MCF 10A (cell line): Measurements from ENCODE around the gene RABL6. TPM values are rescaled to one million over a fixed set of nuclear protein-coding genes. Genes with fewer than 3 reads are reported as not detected.
"Not testable (repeated sequence)": the region's sequence is repeated elsewhere in the genome, so short reads cannot be mapped to it uniquely, and the experiment has no call there.

Experiments
- BruUV-seq: library from RNA; stranded (reverse); fragments of 400-500 nt; replicated peaks from 2 replicates; lab custom pipeline; 2021; lab: Mats Ljungman, UMichigan
- CTCF ChIA-PET: fragments of 300-600 bp; sonication (Branson Sonifier 250); formaldehyde crosslinking; extraction: SDS; loops from one replicate; lab custom pipeline; 2021; ENCODE audit warnings: antibody characterized with exemption, inconsistent platforms; lab: Yijun Ruan, JAX
- POLR2A ChIA-PET: fragments of 300-600, 350-650 bp; sonication (Branson Sonifier 250); formaldehyde crosslinking; extraction: SDS; loops from one replicate; lab custom pipeline; 2020; ENCODE audit warnings: antibody characterized with exemption, inconsistent platforms; lab: Yijun Ruan, JAX
- DNase-seq: peaks from one replicate; pipeline ENCODE4 v3.0.0-alpha.2; 2018; ENCODE audit not compliant: unreplicated experiment
- H3K27ac Mint-ChIP-seq: one replicate; pipeline ENCODE4 v1.8.0; 2022; ENCODE audit warnings: mild to moderate bottlenecking, low read depth, mixed read lengths; ENCODE audit not compliant: unreplicated experiment
- H3K27me3 Mint-ChIP-seq: one replicate; pipeline ENCODE4 v1.8.0; 2022; ENCODE audit warnings: mixed read lengths; ENCODE audit not compliant: insufficient read depth, unreplicated experiment
- H3K36me3 Mint-ChIP-seq: one replicate; pipeline ENCODE4 v1.8.0; 2022; ENCODE audit warnings: mild to moderate bottlenecking, moderate library complexity, mixed read lengths; ENCODE audit not compliant: insufficient read depth, unreplicated experiment
- H3K4me1 Mint-ChIP-seq: one replicate; pipeline ENCODE4 v1.8.0; 2022; ENCODE audit warnings: mixed read lengths; ENCODE audit not compliant: insufficient read depth, unreplicated experiment
- H3K4me3 Mint-ChIP-seq: one replicate; pipeline ENCODE4 v1.8.0; 2022; ENCODE audit warnings: mild to moderate bottlenecking, moderate library complexity, mixed read lengths; ENCODE audit not compliant: unreplicated experiment
- H3K9me3 Mint-ChIP-seq: one replicate; pipeline ENCODE4 v1.8.0; 2022; ENCODE audit warnings: mixed read lengths; ENCODE audit not compliant: unreplicated experiment
- intact Hi-C: fragments of 100-400 bp; cut with micrococcal nuclease; formaldehyde crosslinking; loops from 2 replicates; pipeline ENCODE4 v1.14.1; 2022
- total RNA-seq: library from RNA; stranded (reverse); gene quantifications from 2 replicates; pipeline ENCODE4 v1.2.3, GENCODE V29; 2022
- TF ChIP-seq, protein P1 (sequence below): fragments of 200-600 bp; IDR thresholded peaks from one replicate; pipeline ENCODE4 v1.8.0; 2022; ENCODE audit warnings: antibody characterized with exemption, mild to moderate bottlenecking; ENCODE audit not compliant: unreplicated experiment

RABL6 gene
- total RNA-seq, 1 experiment from 2014 or later = 77.8 TPM

DNA sequence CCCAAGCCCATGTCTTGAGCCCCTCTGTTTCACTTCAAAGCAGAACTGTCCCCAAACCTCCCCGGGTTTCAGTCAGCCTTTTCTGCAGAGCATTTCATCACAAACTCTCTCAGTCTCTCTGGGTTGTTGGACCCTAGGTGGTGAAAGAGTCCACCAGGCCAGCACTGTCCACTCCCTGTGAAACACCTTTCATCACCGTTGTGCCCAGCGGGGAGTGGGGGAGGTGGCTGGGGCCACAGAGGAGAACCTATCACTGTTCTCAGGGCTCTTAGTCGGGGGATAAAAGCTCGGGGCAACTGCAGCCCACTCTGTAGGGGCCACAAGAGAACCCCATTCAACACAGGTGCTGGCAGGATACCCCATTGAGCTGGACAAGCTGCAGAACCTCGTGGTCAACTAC is 5.4 kb upstream of the RABL6 start:
- DNase-seq = no peak
- Mint-ChIP-seq H3K4me1 (peaks cover 14% of the 10 kb centered on the region), H3K27me3 (no peaks in the 10 kb centered on the region), H3K27ac (no peak overlapping the region), H3K36me3 (peaks cover 7% of the 10 kb centered on the region), H3K9me3 (no peaks in the 10 kb centered on the region), H3K4me3 (no peak overlapping the region)
- intact Hi-C loops = no loop called here
- BruUV-seq = no TSS peak
- TF ChIP-seq, protein P1, sequence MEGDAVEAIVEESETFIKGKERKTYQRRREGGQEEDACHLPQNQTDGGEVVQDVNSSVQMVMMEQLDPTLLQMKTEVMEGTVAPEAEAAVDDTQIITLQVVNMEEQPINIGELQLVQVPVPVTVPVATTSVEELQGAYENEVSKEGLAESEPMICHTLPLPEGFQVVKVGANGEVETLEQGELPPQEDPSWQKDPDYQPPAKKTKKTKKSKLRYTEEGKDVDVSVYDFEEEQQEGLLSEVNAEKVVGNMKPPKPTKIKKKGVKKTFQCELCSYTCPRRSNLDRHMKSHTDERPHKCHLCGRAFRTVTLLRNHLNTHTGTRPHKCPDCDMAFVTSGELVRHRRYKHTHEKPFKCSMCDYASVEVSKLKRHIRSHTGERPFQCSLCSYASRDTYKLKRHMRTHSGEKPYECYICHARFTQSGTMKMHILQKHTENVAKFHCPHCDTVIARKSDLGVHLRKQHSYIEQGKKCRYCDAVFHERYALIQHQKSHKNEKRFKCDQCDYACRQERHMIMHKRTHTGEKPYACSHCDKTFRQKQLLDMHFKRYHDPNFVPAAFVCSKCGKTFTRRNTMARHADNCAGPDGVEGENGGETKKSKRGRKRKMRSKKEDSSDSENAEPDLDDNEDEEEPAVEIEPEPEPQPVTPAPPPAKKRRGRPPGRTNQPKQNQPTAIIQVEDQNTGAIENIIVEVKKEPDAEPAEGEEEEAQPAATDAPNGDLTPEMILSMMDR = no peak
- ChIA-PET CTCF (interaction anchor here (0.8 to 3.1 kb wide), 2 partner anchors 10 to 40 kb away, joined by 5 to 12 read pairs; partner anchors contain the start of gene AJM1), POLR2A (interaction anchor here (0.7 to 2.1 kb wide), 4 partner anchors 8 to 36 kb away, joined by 3 to 12 read pairs (median 4); partner anchors contain the start of gene TMEM141)

DNA sequence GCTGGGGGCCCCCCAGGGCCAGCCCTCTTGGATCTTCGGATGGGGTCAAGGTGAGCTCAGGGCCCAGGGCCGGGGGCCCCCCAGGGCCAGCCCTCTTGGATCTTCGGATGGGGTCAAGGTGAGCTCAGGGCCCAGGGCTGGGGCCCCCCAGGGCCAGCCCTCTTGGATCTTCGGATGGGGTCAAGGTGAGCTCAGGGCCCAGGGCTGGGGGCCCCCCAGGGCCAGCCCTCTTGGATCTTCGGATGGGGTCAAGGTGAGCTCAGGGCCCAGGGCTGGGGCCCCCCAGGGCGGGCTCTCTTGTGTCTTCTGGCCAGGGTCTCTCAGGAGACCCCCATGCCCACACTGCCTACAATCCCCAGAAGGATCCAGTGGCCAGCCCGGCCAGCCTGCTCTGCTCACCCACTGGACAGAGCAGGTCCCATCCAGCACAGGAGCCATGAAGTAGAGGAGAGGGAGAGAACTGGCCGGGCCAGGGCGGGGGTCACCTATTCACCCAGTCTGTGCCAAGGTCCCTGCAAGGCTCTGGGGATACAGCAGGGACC is 4.7 kb upstream of the RABL6 start:
- peaks cover 14% of the 10 kb centered on the region for H3K4me1 Mint-ChIP-seq
- H3K27ac Mint-ChIP-seq, H3K27me3 Mint-ChIP-seq, H3K4me3 Mint-ChIP-seq, H3K36me3 Mint-ChIP-seq, BruUV-seq, H3K9me3 Mint-ChIP-seq, intact Hi-C loops, DNase-seq: not testable (repeated sequence)
- CTCF ChIA-PET = interaction anchor here (0.6 to 3.1 kb wide), 2 partner anchors 11 to 317 kb away, joined by 3 to 12 read pairs; no protein-coding TSS in a partner anchor
- POLR2A ChIA-PET = interaction anchor here (0.8 to 2.1 kb wide), 2 partner anchors 9 to 11 kb away, joined by 3 to 12 read pairs; partner anchors contain the start of gene TMEM141

DNA sequence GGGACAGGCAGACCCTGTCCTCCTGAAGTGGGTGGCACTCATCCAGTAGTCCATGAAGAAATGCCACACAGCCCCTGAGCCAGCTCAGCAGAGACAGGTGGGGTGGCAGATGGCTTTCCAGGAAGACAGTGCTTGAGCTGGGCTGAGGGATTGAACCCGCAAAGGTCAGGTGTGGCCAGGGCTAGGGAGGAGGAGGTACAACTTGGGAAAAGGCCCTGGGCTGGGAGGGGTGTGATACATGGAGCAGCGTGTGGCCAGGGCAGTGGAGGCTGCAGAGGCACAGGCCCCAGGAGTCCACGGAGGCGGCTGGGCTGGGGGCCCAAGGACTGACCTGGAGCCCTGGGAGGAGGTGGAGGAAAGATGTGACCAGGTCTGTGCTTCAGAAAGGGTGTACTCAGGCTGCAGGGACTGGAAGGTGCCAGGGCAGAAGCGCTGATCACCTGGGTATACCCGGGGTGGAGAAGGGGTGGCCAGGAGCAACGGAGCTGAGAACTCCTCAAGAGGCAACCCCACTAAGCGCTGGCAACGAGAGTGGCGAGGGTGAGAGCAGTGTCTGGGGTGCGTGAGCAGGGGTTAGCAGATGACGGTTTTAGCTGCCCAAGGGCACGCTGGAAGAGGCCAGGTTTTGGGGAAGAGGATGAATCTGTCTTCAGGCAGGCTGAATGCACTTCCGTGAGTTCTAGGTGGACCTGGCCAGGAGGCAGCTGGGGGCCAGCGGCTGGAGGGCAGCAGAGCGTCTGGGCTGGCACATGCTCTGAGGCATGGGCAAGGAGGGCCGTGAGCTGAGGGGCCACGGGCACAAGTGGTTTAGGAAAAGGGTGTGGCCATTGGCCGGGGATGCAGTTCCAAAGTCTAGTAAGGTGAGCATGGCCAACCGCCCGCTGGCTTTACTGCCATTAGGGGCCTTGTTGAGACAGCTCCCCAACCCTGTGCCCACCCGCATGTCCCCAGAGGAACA is 3.9 kb upstream of the RABL6 start:
- TF ChIP-seq, protein P1 = no peak
- CTCF ChIA-PET = interaction anchor here (0.6 to 3.1 kb wide), 2 partner anchors 12 to 318 kb away, joined by 3 to 12 read pairs; no protein-coding TSS in a partner anchor
- no peak overlapping the region for H3K4me3 Mint-ChIP-seq
- POLR2A ChIA-PET = no interaction called here
- DNase-seq = no peak
- peaks cover 14% of the 10 kb centered on the region for H3K4me1 Mint-ChIP-seq
- peaks cover 7% of the 10 kb centered on the region for H3K36me3 Mint-ChIP-seq
- H3K27me3 Mint-ChIP-seq = no peaks in the 10 kb centered on the region
- intact Hi-C loops = no loop called here
- no peaks in the 10 kb centered on the region for H3K9me3 Mint-ChIP-seq
- H3K27ac Mint-ChIP-seq = peak overlapping the region; percentile 66
- BruUV-seq = no TSS peak

DNA sequence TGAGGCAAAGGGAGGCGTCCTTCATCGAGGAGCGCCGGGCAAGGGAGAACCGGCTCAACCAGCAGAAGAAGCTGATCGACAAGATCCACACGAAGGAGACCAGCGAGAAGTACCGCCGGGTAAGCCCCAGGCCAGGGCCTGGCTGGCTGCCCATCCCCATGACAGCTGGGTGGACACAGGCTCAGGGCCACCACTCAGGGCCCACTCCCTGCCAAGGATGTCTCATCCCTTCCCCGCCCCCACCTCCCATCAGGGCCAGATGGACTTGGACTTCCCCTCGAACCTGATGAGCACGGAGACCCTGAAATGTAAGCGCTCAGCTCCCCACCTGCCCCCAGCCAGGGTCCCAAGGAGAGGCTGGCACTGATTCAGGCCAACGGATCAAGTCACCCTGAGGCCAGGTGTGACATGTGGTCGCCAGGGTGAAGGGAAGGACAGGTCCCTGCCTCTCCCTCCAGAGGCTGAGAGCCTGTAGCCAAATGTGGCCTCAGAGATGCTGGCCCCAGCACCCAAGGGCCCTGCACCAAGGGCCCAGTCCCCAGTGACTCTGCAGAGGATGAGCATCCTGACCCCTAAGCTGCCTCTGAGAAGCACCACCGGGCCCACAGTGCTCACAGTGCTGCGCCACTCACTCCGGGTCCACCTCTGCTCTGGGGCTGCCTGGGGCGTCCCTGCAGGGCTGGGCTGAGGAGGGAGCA is 3.1 kb upstream of the RABL6 start:
- Mint-ChIP-seq H3K9me3 (no peaks in the 10 kb centered on the region), H3K27ac (no peak overlapping the region), H3K4me1 (peaks cover 14% of the 10 kb centered on the region), H3K27me3 (no peaks in the 10 kb centered on the region), H3K4me3 (no peak overlapping the region), H3K36me3 (peaks cover 6% of the 10 kb centered on the region)
- DNase-seq = no peak
- TF ChIP-seq, protein P1 = no peak
- BruUV-seq = no TSS peak
- ChIA-PET CTCF (interaction anchor here (0.5 to 3.1 kb wide), 2 partner anchors 12 to 787 kb away, joined by 5 to 12 read pairs; no protein-coding TSS in a partner anchor), POLR2A (no interaction called here)
- intact Hi-C loops = no loop called here
